GM10266 (cell line): ENCODE data around the gene SNAPIN.

Experiments used
- DNase-seq: peaks from one replicate; pipeline ENCODE4 v3.0.0; 2012; ENCODE audit errors: extremely low spot score
- CTCF ChIP-seq: IDR thresholded peaks from 2 replicates; pipeline ENCODE4 v1.5.1; 2012; ENCODE audit warnings: mild to moderate bottlenecking, low read depth; ENCODE audit not compliant: control insufficient read depth, insufficient read depth; ENCODE audit errors: missing control alignments

The SNAPIN gene

GRCh38 chr1:153680120-153680403 lies 21.6 kb downstream of the SNAPIN start:
- TF ChIP-seq CTCF: no peak
- no peak for DNase-seq

GRCh38 chr1:153682730-153683129 lies 24.2 kb downstream of the SNAPIN start:
- no peak for TF ChIP-seq CTCF
- DNase-seq: no peak

- no peak for DNase-seq
- no peak for TF ChIP-seq CTCF
Measured at GRCh38 chr1:153683854-153684253, 25.4 kb downstream of the SNAPIN start.

- no peak for DNase-seq
- TF ChIP-seq CTCF: no peak
Measured at GRCh38 chr1:153684892-153685291, 26.4 kb downstream of the SNAPIN start.

GRCh38 chr1:153685544-153686340 lies 27.2 kb downstream of the SNAPIN start:
- TF ChIP-seq CTCF: no peak
- DNase-seq: no peak

- no peak for TF ChIP-seq CTCF
- no peak for DNase-seq
Measured at GRCh38 chr1:153687346-153688125, 29.0 kb downstream of the SNAPIN start.

- TF ChIP-seq CTCF: no peak
- DNase-seq: no peak
Measured at GRCh38 chr1:153688276-153688675, 29.8 kb downstream of the SNAPIN start.
